Measurements from ENCODE around the gene HAPLN3. TPM values are rescaled to one million over a fixed set of nuclear protein-coding genes. Genes with fewer than 3 reads are reported as not detected.

HAPLN3 gene
- total RNA-seq, 1 experiment from 2014 or later: 3.2 TPM

Other genes starting within 250 kb of the HAPLN3 start
- gene ACAN, start 92.1 kb downstream of the HAPLN3 start, total RNA-seq (2014; rRNA removed; shearing (Covaris generic)): not detected in 2 replicates
- 83.4 and 99.0 TPM in 2 replicates for gene MFGE8, start 17.8 kb upstream of the HAPLN3 start, total RNA-seq (2014; rRNA removed; shearing (Covaris generic))
- 34.6 and 60.5 TPM in 2 replicates for gene ABHD2, start 192.9 kb upstream of the HAPLN3 start, total RNA-seq (2014; rRNA removed; shearing (Covaris generic))

All from M059J (cell line).